Activated naive CD8-positive, alpha-beta T cell treated with anti-CD3 and anti-CD28 coated beads, Interleukin-2, amount 10 ng/mL, durations not matched to agents 7 days and 5 days (primary cell): ENCODE results near the gene TMBIM6. TPM values are rescaled to one million over a fixed set of nuclear protein-coding genes. Genes with fewer than 3 reads are reported as not detected.

Experiments used
- ATAC-seq: fragments of 150-1000 bp; cut with Tn5 transposase; one replicate; pipeline ENCODE4 v1.10.0; 2021; ENCODE audit warnings: low read depth, moderate library complexity
- POLR2A ChIA-PET: fragments of 350-600 bp; sonication (Branson Sonifier 250); formaldehyde crosslinking; loops from one replicate; lab custom pipeline; 2021; ENCODE audit warnings: antibody characterized with exemption; lab: Charles Lee
- DNase-seq: peaks from one replicate; pipeline ENCODE4 v3.0.0; 2021
- H3K27ac Mint-ChIP-seq: one replicate; pipeline ENCODE4 v1.8.0; 2022; ENCODE audit warnings: mild to moderate bottlenecking, mixed read lengths
- H3K27me3 Mint-ChIP-seq: one replicate; pipeline ENCODE4 v1.8.0; 2022; ENCODE audit warnings: mild to moderate bottlenecking, moderate library complexity, mixed read lengths
- H3K36me3 Mint-ChIP-seq: one replicate; pipeline ENCODE4 v1.8.0; 2021; ENCODE audit warnings: mild to moderate bottlenecking, mixed read lengths
- H3K4me1 Mint-ChIP-seq: one replicate; pipeline ENCODE4 v1.8.0; 2021; ENCODE audit warnings: mixed read lengths
- H3K4me3 Mint-ChIP-seq: one replicate; pipeline ENCODE4 v1.8.0; 2022; ENCODE audit warnings: mild to moderate bottlenecking, moderate library complexity, mixed read lengths
- H3K9me3 Mint-ChIP-seq: one replicate; pipeline ENCODE4 v1.8.0; 2021; ENCODE audit warnings: mixed read lengths
- total RNA-seq, 2 experiments: library from RNA; stranded (reverse); gene quantifications; one replicate each; pipeline ENCODE4 v1.2.3, GENCODE V29; 2021

TMBIM6 gene
- total RNA-seq, 2 experiments from 2014 or later = 426 to 431 TPM

GRCh38 chr12:49787672-49788071, 46.3 kb downstream of the TMBIM6 start:
- ATAC-seq = no peak
- peaks cover 20% of the 10 kb centered on the region for H3K27me3 Mint-ChIP-seq
- POLR2A ChIA-PET = no interaction called here

GRCh38 chr12:49789992-49790391, 48.6 kb downstream of the TMBIM6 start:
- H3K4me1 Mint-ChIP-seq = no peaks in the 10 kb centered on the region

More at GRCh38 chr12:49787672-49788071, 46.3 kb downstream of the TMBIM6 start:
- H3K4me1 Mint-ChIP-seq = no peaks in the 10 kb centered on the region
- no peaks in the 10 kb centered on the region for H3K9me3 Mint-ChIP-seq
- no peak overlapping the region for H3K4me3 Mint-ChIP-seq
- no peak overlapping the region for H3K27ac Mint-ChIP-seq
- no peak for DNase-seq
- no peaks in the 10 kb centered on the region for H3K36me3 Mint-ChIP-seq

GRCh38 chr12:49790741-49791555, 49.6 kb downstream of the TMBIM6 start:
- no peaks in the 10 kb centered on the region for H3K9me3 Mint-ChIP-seq
- H3K4me1 Mint-ChIP-seq = no peaks in the 10 kb centered on the region
- no peak overlapping the region for H3K4me3 Mint-ChIP-seq
- POLR2A ChIA-PET = no interaction called here
- no peak overlapping the region for H3K27ac Mint-ChIP-seq
- no peaks in the 10 kb centered on the region for H3K36me3 Mint-ChIP-seq
- H3K27me3 Mint-ChIP-seq = no peaks in the 10 kb centered on the region
- DNase-seq = no peak
- no peak for ATAC-seq

More at GRCh38 chr12:49789992-49790391, 48.6 kb downstream of the TMBIM6 start:
- POLR2A ChIA-PET = no interaction called here
- no peak overlapping the region for H3K4me3 Mint-ChIP-seq
- no peak for ATAC-seq
- H3K27ac Mint-ChIP-seq = no peak overlapping the region
- H3K36me3 Mint-ChIP-seq = no peaks in the 10 kb centered on the region
- no peaks in the 10 kb centered on the region for H3K9me3 Mint-ChIP-seq
- H3K27me3 Mint-ChIP-seq = peaks cover 3% of the 10 kb centered on the region
- DNase-seq = no peak

GRCh38 chr12:49791700-49792099, 50.3 kb downstream of the TMBIM6 start:
- H3K27me3 Mint-ChIP-seq = no peaks in the 10 kb centered on the region
- ATAC-seq (no peak), DNase-seq (no peak)
- no peak overlapping the region for H3K27ac Mint-ChIP-seq
- H3K4me1 Mint-ChIP-seq = no peaks in the 10 kb centered on the region
- H3K36me3 Mint-ChIP-seq = no peaks in the 10 kb centered on the region
- H3K9me3 Mint-ChIP-seq = no peaks in the 10 kb centered on the region
- H3K4me3 Mint-ChIP-seq = no peak overlapping the region
- POLR2A ChIA-PET = no interaction called here

- DNase-seq (no peak), ATAC-seq (no peak)
- no peaks in the 10 kb centered on the region for H3K36me3 Mint-ChIP-seq
- POLR2A ChIA-PET = no interaction called here
- H3K4me3 Mint-ChIP-seq = no peak overlapping the region
- no peaks in the 10 kb centered on the region for H3K4me1 Mint-ChIP-seq
- no peaks in the 10 kb centered on the region for H3K27me3 Mint-ChIP-seq
- no peaks in the 10 kb centered on the region for H3K9me3 Mint-ChIP-seq
- no peak overlapping the region for H3K27ac Mint-ChIP-seq
These were observed 51.0 kb downstream of the TMBIM6 start for GRCh38 chr12:49792181-49792970.

GRCh38 chr12:49792976-49793580, 51.7 kb downstream of the TMBIM6 start:
- H3K4me1 Mint-ChIP-seq = no peaks in the 10 kb centered on the region
- DNase-seq (no peak), ATAC-seq (no peak)
- POLR2A ChIA-PET = no interaction called here
- no peaks in the 10 kb centered on the region for H3K27me3 Mint-ChIP-seq
- no peaks in the 10 kb centered on the region for H3K9me3 Mint-ChIP-seq
- no peak overlapping the region for H3K27ac Mint-ChIP-seq
- no peak overlapping the region for H3K4me3 Mint-ChIP-seq
- H3K36me3 Mint-ChIP-seq = no peaks in the 10 kb centered on the region

GRCh38 chr12:49793620-49794019, 52.3 kb downstream of the TMBIM6 start:
- Mint-ChIP-seq H3K9me3 (no peaks in the 10 kb centered on the region), H3K27ac (no peak overlapping the region), H3K36me3 (no peaks in the 10 kb centered on the region), H3K27me3 (no peaks in the 10 kb centered on the region), H3K4me1 (no peaks in the 10 kb centered on the region), H3K4me3 (no peak overlapping the region)
- DNase-seq (no peak), ATAC-seq (no peak)
- POLR2A ChIA-PET = no interaction called here

- no peaks in the 10 kb centered on the region for H3K36me3 Mint-ChIP-seq
- no peak overlapping the region for H3K27ac Mint-ChIP-seq
- POLR2A ChIA-PET = no interaction called here
- DNase-seq (no peak), ATAC-seq (no peak)
- no peaks in the 10 kb centered on the region for H3K27me3 Mint-ChIP-seq
- H3K4me3 Mint-ChIP-seq = no peak overlapping the region
- no peaks in the 10 kb centered on the region for H3K9me3 Mint-ChIP-seq
- no peaks in the 10 kb centered on the region for H3K4me1 Mint-ChIP-seq
These were observed 52.7 kb downstream of the TMBIM6 start for GRCh38 chr12:49794021-49794420.

- H3K4me3 Mint-ChIP-seq = no peak overlapping the region
- ATAC-seq = no peak
- POLR2A ChIA-PET = no interaction called here
- H3K27me3 Mint-ChIP-seq = no peaks in the 10 kb centered on the region
- DNase-seq = no peak
- H3K9me3 Mint-ChIP-seq = no peaks in the 10 kb centered on the region
- no peak overlapping the region for H3K27ac Mint-ChIP-seq
- no peaks in the 10 kb centered on the region for H3K36me3 Mint-ChIP-seq
- no peaks in the 10 kb centered on the region for H3K4me1 Mint-ChIP-seq
These were observed 53.7 kb downstream of the TMBIM6 start for GRCh38 chr12:49794811-49795653.

GRCh38 chr12:49795654-49796105, 54.3 kb downstream of the TMBIM6 start:
- H3K4me3 Mint-ChIP-seq = no peak overlapping the region

GRCh38 chr12:49796155-49796554, 54.8 kb downstream of the TMBIM6 start:
- Mint-ChIP-seq H3K36me3 (no peaks in the 10 kb centered on the region), H3K4me3 (no peak overlapping the region), H3K27ac (no peak overlapping the region), H3K9me3 (no peaks in the 10 kb centered on the region), H3K27me3 (no peaks in the 10 kb centered on the region), H3K4me1 (no peaks in the 10 kb centered on the region)
- ATAC-seq (no peak), DNase-seq (no peak)
- POLR2A ChIA-PET = interaction anchor here (0.6 kb wide), 1 partner anchor 21 kb away, joined by 4 read pairs; no protein-coding TSS in a partner anchor

More at GRCh38 chr12:49795654-49796105, 54.3 kb downstream of the TMBIM6 start:
- H3K27me3 Mint-ChIP-seq = no peaks in the 10 kb centered on the region
- no peak for ATAC-seq
- no peaks in the 10 kb centered on the region for H3K9me3 Mint-ChIP-seq
- H3K4me1 Mint-ChIP-seq = no peaks in the 10 kb centered on the region
- DNase-seq = no peak
- H3K36me3 Mint-ChIP-seq = no peaks in the 10 kb centered on the region
- POLR2A ChIA-PET = interaction anchor here (0.6 kb wide), 1 partner anchor 22 kb away, joined by 4 read pairs; no protein-coding TSS in a partner anchor
- H3K27ac Mint-ChIP-seq = no peak overlapping the region

GRCh38 chr12:49796606-49797448, 55.5 kb downstream of the TMBIM6 start:
- no peak for DNase-seq
- Mint-ChIP-seq H3K27ac (no peak overlapping the region), H3K27me3 (no peaks in the 10 kb centered on the region), H3K9me3 (no peaks in the 10 kb centered on the region), H3K4me1 (no peaks in the 10 kb centered on the region), H3K36me3 (no peaks in the 10 kb centered on the region), H3K4me3 (no peak overlapping the region)
- POLR2A ChIA-PET = no interaction called here
- no peak for ATAC-seq
